ENCODE data around the gene ELMO3. TPM values are rescaled to one million over a fixed set of nuclear protein-coding genes. Genes with fewer than 3 reads are reported as not detected.

The ELMO3 gene
- total and polyA plus RNA-seq, 2 of the 13 experiments (the other 11 are each of a cell fraction or from before 2014, with no cell fraction given) = 2.6 to 4.0 TPM

- TF ChIP-seq FOXO4 (CRISPR knock-in tag; conservative IDR thresholded peaks at IDR 0.05) (no peak), TFE3 (CRISPR knock-in tag; IDR thresholded peaks at IDR 0.05) (no peak), ZNF501 (CRISPR knock-in tag; IDR thresholded peaks at IDR 0.05) (peak; percentile 77; the same call in 1 of the 2 replicates), ZBTB21 (CRISPR knock-in tag; IDR thresholded peaks at IDR 0.05) (no peak), SRSF1 (optimal IDR thresholded peaks at IDR 0.05; ENCODE audit: low read depth, low read length) (peak; percentile 37), PCBP2 (optimal IDR thresholded peaks at IDR 0.05; ENCODE audit: low read depth, low read length, poor library complexity, severe bottlenecking) (no peak), ZNF263 (CRISPR knock-in tag; IDR thresholded peaks at IDR 0.05) (peak; percentile 66), ZNF280B (CRISPR knock-in tag; IDR thresholded peaks at IDR 0.05; ENCODE audit: borderline replicate concordance) (no peak), ZNF224 (CRISPR knock-in tag; IDR thresholded peaks at IDR 0.05) (no peak), ZNF646 (CRISPR knock-in tag; IDR thresholded peaks at IDR 0.05) (no peak), SALL2 (CRISPR knock-in tag; IDR thresholded peaks at IDR 0.05) (peak; percentile 90), ZNF660 (CRISPR knock-in tag; IDR thresholded peaks at IDR 0.05; ENCODE audit: borderline replicate concordance, low read depth) (no peak), HDAC2 (CRISPR knock-in tag; IDR thresholded peaks at IDR 0.05) (no peak), ZFP37 (CRISPR knock-in tag; IDR thresholded peaks at IDR 0.05; ENCODE audit: borderline replicate concordance) (no peak), ZSCAN21 (CRISPR knock-in tag; IDR thresholded peaks at IDR 0.05; ENCODE audit: borderline replicate concordance) (peak; percentile 89; the same call in 1 of the 2 replicates), STAT5B (CRISPR knock-in tag; IDR thresholded peaks at IDR 0.05) (no peak), SMYD3 (CRISPR knock-in tag; IDR thresholded peaks at IDR 0.05) (no peak)
Observed at GRCh38 chr16:67155295-67156142, 43.4 kb upstream of the ELMO3 start (continued).

All from HepG2 (cell line).